Nephron progenitor cell (in vitro differentiated cells): ENCODE data around the gene GRAMD2A.

ENCODE experiments used
- DNase-seq: peaks from one replicate; pipeline ENCODE4 v3.0.0; 2021
- H3K27ac Mint-ChIP-seq: 2 replicates; pipeline ENCODE4 v1.8.0; 2021; ENCODE audit warnings: mild to moderate bottlenecking, moderate library complexity, mixed read lengths
- H3K27me3 Mint-ChIP-seq: 2 replicates; pipeline ENCODE4 v1.8.0; 2021; ENCODE audit warnings: mild to moderate bottlenecking, low read depth, mixed read lengths; ENCODE audit not compliant: poor library complexity
- H3K36me3 Mint-ChIP-seq: 2 replicates; pipeline ENCODE4 v1.8.0; 2021; ENCODE audit warnings: low read depth, mixed read lengths
- H3K4me1 Mint-ChIP-seq: 2 replicates; pipeline ENCODE4 v1.8.0; 2021; ENCODE audit warnings: mixed read lengths
- H3K4me3 Mint-ChIP-seq: 2 replicates; pipeline ENCODE4 v1.8.0; 2021; ENCODE audit warnings: mild to moderate bottlenecking, moderate library complexity, mixed read lengths
- H3K9me3 Mint-ChIP-seq: 2 replicates; pipeline ENCODE4 v1.8.0; 2021; ENCODE audit warnings: mild to moderate bottlenecking, moderate library complexity, mixed read lengths
- TF ChIP-seq, protein P1 (sequence below): fragments of 200-600 bp; sonication (generic); IDR thresholded peaks from 2 replicates; pipeline ENCODE4 v1.5.0; 2021; ENCODE audit warnings: antibody characterized with exemption

The GRAMD2A gene

DNA sequence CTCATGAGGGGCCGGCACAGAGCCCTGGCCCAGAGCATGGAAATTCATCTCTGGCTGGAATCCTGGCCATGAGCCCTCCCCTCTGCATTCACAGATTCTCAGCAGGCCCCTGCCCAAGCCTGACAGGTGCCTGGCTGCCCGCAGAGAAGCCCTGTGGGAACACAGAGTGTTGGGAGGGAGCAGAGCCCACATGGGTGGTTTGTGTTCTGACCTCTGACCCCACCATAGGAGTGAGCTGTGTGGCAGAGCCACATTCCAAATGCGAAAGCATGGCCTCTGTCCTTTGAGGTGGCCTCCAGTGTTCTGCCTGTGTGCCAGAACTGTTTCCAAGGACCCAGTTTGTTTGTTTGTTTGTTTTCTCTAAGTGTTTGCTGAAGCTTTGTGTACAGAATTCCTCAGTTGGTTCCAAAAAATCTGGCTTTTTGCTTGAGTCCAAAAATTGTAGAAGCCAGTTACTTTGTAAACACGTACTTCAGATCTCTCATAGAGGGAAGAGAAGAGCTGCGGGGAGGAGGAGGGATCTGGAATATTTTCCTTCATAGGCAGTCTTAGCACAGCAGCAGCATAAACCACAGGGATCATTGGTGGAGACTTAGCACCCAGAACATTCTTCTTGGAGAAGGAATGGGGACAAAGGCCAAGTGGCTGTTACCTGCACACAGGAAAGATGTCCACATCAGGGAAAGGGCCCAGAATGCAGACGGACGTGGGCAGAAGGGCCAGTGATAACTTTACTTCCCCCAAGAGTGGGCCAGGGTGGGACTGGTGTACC lies 36.0 kb downstream of the GRAMD2A start:
- Mint-ChIP-seq H3K4me3 (no peak overlapping the region), H3K4me1 (peaks cover 9% of the 10 kb centered on the region), H3K27me3 (peaks cover 17% of the 10 kb centered on the region), H3K27ac (no peak overlapping the region), H3K9me3 (no peaks in the 10 kb centered on the region), H3K36me3 (no peaks in the 10 kb centered on the region)
- TF ChIP-seq, protein P1, sequence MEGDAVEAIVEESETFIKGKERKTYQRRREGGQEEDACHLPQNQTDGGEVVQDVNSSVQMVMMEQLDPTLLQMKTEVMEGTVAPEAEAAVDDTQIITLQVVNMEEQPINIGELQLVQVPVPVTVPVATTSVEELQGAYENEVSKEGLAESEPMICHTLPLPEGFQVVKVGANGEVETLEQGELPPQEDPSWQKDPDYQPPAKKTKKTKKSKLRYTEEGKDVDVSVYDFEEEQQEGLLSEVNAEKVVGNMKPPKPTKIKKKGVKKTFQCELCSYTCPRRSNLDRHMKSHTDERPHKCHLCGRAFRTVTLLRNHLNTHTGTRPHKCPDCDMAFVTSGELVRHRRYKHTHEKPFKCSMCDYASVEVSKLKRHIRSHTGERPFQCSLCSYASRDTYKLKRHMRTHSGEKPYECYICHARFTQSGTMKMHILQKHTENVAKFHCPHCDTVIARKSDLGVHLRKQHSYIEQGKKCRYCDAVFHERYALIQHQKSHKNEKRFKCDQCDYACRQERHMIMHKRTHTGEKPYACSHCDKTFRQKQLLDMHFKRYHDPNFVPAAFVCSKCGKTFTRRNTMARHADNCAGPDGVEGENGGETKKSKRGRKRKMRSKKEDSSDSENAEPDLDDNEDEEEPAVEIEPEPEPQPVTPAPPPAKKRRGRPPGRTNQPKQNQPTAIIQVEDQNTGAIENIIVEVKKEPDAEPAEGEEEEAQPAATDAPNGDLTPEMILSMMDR = no peak
- DNase-seq = no peak

DNA sequence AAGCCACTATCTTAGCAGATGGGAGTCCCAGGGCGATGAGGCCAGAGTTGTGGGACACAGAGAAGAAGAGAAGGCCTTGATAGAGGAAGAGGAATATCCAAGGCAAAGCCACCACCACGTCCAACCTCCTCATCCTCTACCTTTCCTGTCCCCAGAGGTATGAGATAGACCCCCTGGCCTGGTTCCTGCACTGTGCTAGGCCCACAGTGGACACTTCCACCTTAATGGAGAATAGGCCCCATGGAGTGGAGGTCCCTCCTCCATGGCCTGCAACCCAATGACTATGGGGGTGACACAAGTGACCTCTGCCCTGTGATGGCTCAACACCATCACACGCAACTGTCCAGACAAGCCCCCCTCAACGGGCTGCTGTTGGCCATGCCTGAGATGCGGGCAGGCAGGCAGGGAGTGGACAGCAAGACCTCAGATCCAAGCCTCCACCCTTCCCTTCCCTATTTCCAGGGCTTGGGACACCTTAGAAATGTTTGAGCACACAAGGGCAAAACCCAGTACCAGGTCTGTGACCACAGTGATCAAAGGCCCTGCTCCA lies 36.8 kb downstream of the GRAMD2A start:
- Mint-ChIP-seq H3K27ac (no peak overlapping the region), H3K27me3 (peaks cover 13% of the 10 kb centered on the region), H3K4me3 (no peak overlapping the region), H3K36me3 (no peaks in the 10 kb centered on the region), H3K9me3 (no peaks in the 10 kb centered on the region), H3K4me1 (peaks cover 12% of the 10 kb centered on the region)
- TF ChIP-seq, protein P1 = no peak
- DNase-seq = no peak

DNA sequence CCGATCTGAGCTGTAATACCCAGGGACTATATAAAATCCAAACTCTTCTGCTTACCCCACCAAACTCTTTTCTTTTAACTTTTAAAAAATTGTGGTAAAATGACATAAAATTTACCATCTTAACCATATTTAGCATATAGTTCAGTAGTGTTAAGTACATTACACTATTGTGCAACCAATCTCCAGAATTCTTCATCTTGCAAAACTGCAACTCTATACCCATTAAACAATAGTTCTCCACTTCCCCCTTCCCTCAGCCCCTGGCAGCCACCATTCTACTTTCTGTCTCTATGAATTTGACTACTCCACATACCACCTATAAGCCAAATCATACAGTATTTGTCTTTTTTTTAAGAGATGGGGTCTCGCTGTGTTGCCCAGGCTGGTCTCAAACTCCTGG lies 40.7 kb downstream of the GRAMD2A start:
- DNase-seq = no peak
- Mint-ChIP-seq H3K4me1 (peaks cover 29% of the 10 kb centered on the region), H3K27me3 (peaks cover 6% of the 10 kb centered on the region), H3K27ac (no peak overlapping the region), H3K4me3 (no peak overlapping the region), H3K36me3 (no peaks in the 10 kb centered on the region), H3K9me3 (no peaks in the 10 kb centered on the region)
- TF ChIP-seq, protein P1 = no peak

DNA sequence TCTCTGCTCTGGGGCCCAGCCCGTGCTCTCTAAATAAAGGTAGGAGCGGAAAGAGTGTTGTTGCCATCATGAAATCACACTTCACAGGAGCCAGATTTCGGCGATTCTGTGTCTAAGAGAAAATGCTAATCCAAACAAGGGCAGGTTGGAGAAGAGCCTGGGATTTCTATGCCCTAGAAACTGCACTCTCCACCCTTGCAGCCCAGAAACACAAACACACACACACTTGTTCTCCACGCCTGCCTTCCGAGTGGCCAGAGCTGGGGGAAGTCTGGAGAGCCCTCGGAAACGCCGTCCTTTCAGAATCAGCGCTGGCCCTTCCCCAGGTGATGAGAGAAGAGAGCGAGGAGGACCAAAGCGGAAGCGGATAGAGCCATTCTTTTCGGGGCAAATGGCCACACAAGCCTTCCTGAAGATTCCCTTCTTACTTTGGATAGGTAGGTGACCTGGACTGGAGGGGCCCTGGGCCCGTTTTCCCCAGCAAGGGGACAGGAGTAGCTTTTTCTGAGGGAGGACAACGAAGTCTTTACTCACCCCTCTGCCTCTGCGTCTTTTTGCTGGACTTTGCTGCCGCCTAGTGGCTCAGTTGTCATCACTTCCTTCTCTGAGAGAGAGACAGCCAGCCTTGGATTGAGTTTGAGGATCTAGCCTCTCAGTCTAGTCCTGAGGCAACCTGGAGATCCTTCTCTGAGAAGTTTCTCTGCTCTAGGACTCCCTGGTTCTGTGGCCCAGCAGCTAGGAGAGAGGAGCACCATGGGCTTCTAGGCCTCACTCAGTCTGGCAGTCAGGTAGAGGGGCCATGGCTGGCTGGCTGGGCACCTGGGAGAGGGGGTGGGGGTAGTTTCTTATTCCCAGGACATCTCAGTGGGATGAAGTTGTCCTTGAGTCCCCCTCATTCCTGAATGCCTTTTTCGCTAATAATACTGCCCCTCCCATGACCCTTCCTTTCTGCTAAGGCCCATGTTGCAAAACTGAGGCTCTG lies 41.7 kb downstream of the GRAMD2A start:
- TF ChIP-seq, protein P1 = peak; percentile 79
- Mint-ChIP-seq H3K27me3 (peaks cover 7% of the 10 kb centered on the region), H3K4me1 (peaks cover 20% of the 10 kb centered on the region), H3K36me3 (no peaks in the 10 kb centered on the region), H3K4me3 (peak overlapping the region; percentile 56), H3K27ac (no peak overlapping the region), H3K9me3 (no peaks in the 10 kb centered on the region)
- DNase-seq = peak; percentile 87

DNA sequence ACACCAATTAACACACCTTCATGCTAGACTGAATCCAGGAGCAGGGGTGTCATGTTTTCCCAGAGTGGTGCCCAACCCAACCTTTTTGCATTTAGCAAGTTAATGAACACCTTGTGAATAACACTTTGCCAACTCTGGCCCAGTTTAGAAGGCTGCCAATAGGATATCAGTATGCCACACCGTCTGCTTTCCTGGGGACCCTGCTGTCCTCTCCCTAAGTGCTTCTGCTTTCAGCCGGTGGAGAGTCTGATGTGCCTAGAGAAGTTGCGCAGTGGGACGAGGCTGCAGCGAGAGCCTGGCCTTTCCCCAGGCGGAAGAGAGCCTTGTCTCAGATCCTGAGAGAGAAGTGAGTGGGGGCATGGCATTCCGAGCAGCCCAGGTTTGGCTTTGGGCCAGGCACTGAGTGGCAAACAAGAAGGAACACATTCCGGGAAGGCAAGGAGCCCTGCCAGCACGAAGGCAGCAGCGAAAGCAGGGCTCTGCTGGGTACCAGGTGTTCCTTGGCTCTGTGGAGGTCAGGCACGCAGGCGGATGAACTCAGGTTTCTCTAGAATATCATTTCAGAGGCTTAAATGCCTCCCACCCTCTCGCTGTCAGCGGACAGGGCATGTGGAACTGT lies 42.5 kb downstream of the GRAMD2A start:
- H3K4me1 Mint-ChIP-seq = peaks cover 20% of the 10 kb centered on the region
- no peaks in the 10 kb centered on the region for H3K9me3 Mint-ChIP-seq

More for the DNA sequence above, 42.5 kb downstream of the GRAMD2A start:
- DNase-seq = no peak
- H3K27ac Mint-ChIP-seq = peak overlapping the region; percentile 71
- H3K36me3 Mint-ChIP-seq = no peaks in the 10 kb centered on the region
- peak overlapping the region; percentile 56 for H3K4me3 Mint-ChIP-seq
- TF ChIP-seq, protein P1 = no peak
- H3K27me3 Mint-ChIP-seq = peaks cover 11% of the 10 kb centered on the region
